ENCODE data around the gene MRPL11. TPM values are rescaled to one million over a fixed set of nuclear protein-coding genes. Genes with fewer than 3 reads are reported as not detected.

The MRPL11 gene
- total and polyA plus RNA-seq, 2 of the 13 experiments (the other 11 are each of a cell fraction or from before 2014, with no cell fraction given), result 72.9 to 176 TPM

DNA sequence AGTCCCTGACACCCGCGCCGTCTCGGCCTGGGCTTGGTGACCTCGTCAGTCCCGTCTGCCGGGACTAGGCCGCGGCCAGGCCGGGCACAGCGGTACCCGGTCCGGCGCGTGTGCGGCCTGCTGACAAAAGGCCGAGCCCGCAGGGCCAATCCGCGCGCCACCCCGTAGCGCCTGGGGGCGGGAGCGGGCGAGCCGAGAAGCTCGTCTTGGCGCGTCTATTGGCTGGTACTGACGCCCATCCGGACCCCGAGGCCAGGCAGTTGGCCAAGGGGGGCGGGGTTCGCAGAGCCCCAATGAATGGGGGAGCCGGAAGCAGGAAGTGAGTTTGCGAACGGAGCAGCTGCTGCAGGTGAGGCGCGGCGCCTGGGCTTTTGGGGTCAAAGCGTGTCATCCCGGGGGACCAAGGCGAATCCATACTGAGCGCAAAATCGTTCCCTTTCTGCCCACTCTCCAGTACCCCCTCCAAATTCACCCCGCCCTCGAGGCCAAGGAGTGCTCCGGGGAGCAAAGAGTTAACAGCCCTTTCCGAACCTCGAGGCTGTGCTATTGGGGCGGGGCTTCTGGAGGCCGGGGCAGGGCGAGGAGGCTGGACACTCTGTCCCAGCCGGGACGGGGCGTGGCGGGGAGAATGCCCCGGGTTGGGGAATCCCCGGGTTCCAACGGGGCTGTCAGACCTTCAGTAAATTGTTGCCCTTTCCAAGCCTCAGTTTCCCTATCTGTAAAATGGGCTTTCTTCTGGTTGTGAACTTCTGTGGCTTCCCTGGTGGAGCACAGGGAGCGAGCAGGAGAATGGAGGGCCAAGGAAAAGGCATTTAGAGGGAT, 41.7 kb upstream of the MRPL11 start, which contains the start of gene DPP3 (continued):
- no peak for TF ChIP-seq ZNF20 (CRISPR knock-in tag; IDR thresholded peaks at IDR 0.05)
- TF ChIP-seq, protein P1, sequence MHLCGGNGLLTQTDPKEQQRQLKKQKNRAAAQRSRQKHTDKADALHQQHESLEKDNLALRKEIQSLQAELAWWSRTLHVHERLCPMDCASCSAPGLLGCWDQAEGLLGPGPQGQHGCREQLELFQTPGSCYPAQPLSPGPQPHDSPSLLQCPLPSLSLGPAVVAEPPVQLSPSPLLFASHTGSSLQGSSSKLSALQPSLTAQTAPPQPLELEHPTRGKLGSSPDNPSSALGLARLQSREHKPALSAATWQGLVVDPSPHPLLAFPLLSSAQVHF (CRISPR knock-in tag; IDR thresholded peaks at IDR 0.05), result no peak
- peak; percentile 27; the same call in 1 of the 2 replicates for TF ChIP-seq PITX1 (CRISPR knock-in tag; IDR thresholded peaks at IDR 0.05)
- TF ChIP-seq, protein P2, sequence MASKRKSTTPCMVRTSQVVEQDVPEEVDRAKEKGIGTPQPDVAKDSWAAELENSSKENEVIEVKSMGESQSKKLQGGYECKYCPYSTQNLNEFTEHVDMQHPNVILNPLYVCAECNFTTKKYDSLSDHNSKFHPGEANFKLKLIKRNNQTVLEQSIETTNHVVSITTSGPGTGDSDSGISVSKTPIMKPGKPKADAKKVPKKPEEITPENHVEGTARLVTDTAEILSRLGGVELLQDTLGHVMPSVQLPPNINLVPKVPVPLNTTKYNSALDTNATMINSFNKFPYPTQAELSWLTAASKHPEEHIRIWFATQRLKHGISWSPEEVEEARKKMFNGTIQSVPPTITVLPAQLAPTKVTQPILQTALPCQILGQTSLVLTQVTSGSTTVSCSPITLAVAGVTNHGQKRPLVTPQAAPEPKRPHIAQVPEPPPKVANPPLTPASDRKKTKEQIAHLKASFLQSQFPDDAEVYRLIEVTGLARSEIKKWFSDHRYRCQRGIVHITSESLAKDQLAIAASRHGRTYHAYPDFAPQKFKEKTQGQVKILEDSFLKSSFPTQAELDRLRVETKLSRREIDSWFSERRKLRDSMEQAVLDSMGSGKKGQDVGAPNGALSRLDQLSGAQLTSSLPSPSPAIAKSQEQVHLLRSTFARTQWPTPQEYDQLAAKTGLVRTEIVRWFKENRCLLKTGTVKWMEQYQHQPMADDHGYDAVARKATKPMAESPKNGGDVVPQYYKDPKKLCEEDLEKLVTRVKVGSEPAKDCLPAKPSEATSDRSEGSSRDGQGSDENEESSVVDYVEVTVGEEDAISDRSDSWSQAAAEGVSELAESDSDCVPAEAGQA (IDR thresholded peaks at IDR 0.05; ENCODE audit: low read depth), result no peak
- TF ChIP-seq, protein P2 (CRISPR knock-in tag; IDR thresholded peaks at IDR 0.05; ENCODE audit: borderline replicate concordance), result no peak
- TF ChIP-seq, protein P3, sequence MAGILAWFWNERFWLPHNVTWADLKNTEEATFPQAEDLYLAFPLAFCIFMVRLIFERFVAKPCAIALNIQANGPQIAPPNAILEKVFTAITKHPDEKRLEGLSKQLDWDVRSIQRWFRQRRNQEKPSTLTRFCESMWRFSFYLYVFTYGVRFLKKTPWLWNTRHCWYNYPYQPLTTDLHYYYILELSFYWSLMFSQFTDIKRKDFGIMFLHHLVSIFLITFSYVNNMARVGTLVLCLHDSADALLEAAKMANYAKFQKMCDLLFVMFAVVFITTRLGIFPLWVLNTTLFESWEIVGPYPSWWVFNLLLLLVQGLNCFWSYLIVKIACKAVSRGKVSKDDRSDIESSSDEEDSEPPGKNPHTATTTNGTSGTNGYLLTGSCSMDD (CRISPR knock-in tag; IDR thresholded peaks at IDR 0.05), result no peak
- TF ChIP-seq, protein P4, sequence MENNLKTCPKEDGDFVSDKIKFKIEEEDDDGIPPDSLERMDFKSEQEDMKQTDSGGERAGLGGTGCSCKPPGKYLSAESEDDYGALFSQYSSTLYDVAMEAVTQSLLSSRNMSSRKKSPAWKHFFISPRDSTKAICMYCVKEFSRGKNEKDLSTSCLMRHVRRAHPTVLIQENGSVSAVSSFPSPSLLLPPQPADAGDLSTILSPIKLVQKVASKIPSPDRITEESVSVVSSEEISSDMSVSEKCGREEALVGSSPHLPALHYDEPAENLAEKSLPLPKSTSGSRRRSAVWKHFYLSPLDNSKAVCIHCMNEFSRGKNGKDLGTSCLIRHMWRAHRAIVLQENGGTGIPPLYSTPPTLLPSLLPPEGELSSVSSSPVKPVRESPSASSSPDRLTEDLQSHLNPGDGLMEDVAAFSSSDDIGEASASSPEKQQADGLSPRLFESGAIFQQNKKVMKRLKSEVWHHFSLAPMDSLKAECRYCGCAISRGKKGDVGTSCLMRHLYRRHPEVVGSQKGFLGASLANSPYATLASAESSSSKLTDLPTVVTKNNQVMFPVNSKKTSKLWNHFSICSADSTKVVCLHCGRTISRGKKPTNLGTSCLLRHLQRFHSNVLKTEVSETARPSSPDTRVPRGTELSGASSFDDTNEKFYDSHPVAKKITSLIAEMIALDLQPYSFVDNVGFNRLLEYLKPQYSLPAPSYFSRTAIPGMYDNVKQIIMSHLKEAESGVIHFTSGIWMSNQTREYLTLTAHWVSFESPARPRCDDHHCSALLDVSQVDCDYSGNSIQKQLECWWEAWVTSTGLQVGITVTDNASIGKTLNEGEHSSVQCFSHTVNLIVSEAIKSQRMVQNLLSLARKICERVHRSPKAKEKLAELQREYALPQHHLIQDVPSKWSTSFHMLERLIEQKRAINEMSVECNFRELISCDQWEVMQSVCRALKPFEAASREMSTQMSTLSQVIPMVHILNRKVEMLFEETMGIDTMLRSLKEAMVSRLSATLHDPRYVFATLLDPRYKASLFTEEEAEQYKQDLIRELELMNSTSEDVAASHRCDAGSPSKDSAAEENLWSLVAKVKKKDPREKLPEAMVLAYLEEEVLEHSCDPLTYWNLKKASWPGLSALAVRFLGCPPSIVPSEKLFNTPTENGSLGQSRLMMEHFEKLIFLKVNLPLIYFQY (CRISPR knock-in tag; IDR thresholded peaks at IDR 0.05; ENCODE audit: borderline replicate concordance), result peak; percentile 70; the same call in 1 of the 2 replicates
- TF ChIP-seq SP5 (CRISPR knock-in tag; IDR thresholded peaks at IDR 0.05; ENCODE audit: borderline replicate concordance, low read depth), result peak; percentile 52; the same call in 1 of the 2 replicates
- TF ChIP-seq CCAR2 (optimal IDR thresholded peaks at IDR 0.05; ENCODE audit: low read depth, low read length), result no peak
- peak; percentile 76; the same call in 1 of the 2 replicates for TF ChIP-seq ZNF34 (CRISPR knock-in tag; IDR thresholded peaks at IDR 0.05; ENCODE audit: borderline replicate concordance)

All from HepG2 (cell line).